GM12878 (cell line): Measurements from ENCODE around the gene TACC2.

ENCODE experiments used
- CTCF ChIP-seq, 3 experiments: IDR thresholded peaks in 2 of 3; conservative IDR thresholded peaks in 1 of 3; 2 replicates each; pipeline ENCODE4 v1.5.1; 2011; ENCODE audit warnings: low read depth in 3 of 3, low read length in 3 of 3, mild to moderate bottlenecking in 3 of 3, control low read depth in 2 of 3, moderate library complexity in 2 of 3, inconsistent platforms in 1 of 3, mixed read lengths in 1 of 3; ENCODE audit not compliant: control insufficient read depth in 2 of 3, insufficient read depth in 1 of 3; ENCODE audit errors: extremely low read depth in 1 of 3
- HSF1 ChIP-seq: fragments of 150-350 bp; IDR thresholded peaks from 2 replicates; pipeline ENCODE4 v1.6.1; 2014; ENCODE audit warnings: mild to moderate bottlenecking, low read depth, low read length
- NFYA ChIP-seq: IDR thresholded peaks from 2 replicates; pipeline ENCODE4 v1.6.1; 2011; ENCODE audit warnings: low read depth, mild to moderate bottlenecking, low read length, improper control_type of control experiment, borderline replicate concordance
- RCOR1 ChIP-seq: conservative IDR thresholded peaks from 2 replicates; pipeline ENCODE4 v1.6.1; 2012; ENCODE audit warnings: low read depth, low read length, improper control_type of control experiment
- SPI1 ChIP-seq: IDR thresholded peaks from 2 replicates; pipeline ENCODE4 v1.6.1; 2011; ENCODE audit warnings: low read depth, mild to moderate bottlenecking, low read length, moderate library complexity, borderline replicate concordance; ENCODE audit not compliant: insufficient read depth
- TARDBP ChIP-seq: IDR thresholded peaks from 2 replicates; pipeline ENCODE4 v1.6.1; 2016; ENCODE audit warnings: borderline replicate concordance
- USF1 ChIP-seq: IDR thresholded peaks from 2 replicates; pipeline ENCODE4 v1.6.1; 2011; ENCODE audit warnings: borderline replicate concordance, low read depth, mild to moderate bottlenecking, moderate library complexity, mixed read lengths, low read length; ENCODE audit not compliant: insufficient read depth; ENCODE audit errors: extremely low read length
- WRNIP1 ChIP-seq: IDR thresholded peaks from 2 replicates; pipeline ENCODE4 v1.6.1; 2011; ENCODE audit warnings: low read depth, low read length, improper control_type of control experiment, borderline replicate concordance

- TF ChIP-seq CTCF (IDR thresholded peaks at IDR 0.05 in 2 of 3, conservative IDR thresholded peaks at IDR 0.05 in 1 of 3; ENCODE audit: control insufficient read depth in 2 of 3, extremely low read depth in 1 of 3, insufficient read depth in 1 of 3, low read depth in 3 of 3, low read length in 3 of 3) (no peak), TARDBP (no peak), SPI1 (no peak), USF1 (no peak), RCOR1 (no peak), HSF1 (no peak), NFYA (no peak), WRNIP1 (no peak)
These were observed 270.1 kb downstream of the TACC2 start for GRCh38 chr10:122259075-122259466.
